Kidney tubule cell (primary cell): ENCODE measurements around the gene VCP.

ENCODE experiments used
- DNase-seq: peaks from one replicate; pipeline ENCODE4 v3.0.0-alpha.2; 2018; ENCODE audit warnings: low spot score

VCP gene

DNA sequence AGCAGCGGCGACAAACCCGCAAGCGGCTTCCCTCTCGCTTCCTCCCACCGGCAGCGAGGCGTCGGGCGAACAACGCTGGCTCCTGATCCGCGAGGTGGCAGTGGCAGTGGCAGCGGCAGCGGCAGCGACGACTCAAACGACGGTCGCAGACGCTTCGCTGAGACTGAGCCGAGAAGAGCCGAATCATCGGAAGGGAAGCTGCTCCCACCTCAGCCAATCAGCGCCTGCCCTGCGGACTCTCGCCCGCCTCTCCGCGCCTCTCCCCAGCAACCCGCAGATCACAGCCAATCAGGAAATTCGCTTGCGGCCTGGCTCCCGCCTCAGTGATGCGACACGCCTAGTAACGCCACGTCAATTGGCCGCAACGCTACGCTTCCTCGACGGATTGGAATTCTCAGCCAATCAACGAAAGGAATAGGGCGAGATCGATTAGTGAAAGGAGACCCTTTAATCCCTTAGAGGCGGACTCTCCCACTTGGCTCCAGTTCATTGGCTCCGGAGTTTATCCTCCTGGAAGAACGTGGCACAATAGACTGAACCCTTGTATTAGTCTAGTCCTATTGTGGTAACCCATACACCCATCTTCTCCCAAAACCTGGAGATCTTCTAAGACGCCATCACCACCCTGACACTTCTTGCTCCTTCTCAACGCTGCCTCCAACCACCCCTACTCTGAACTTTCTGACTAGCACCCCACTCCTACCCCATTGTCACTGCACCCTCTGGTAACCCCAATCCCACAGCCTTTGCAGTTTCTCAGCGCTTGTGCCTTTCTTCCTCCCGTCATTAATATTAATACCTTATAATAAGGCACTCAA lies at the start of gene VCP:
TSS of gene VCP (minus strand) at position 165 of the 818 bp plus-strand sequence. CDS start 272 bp downstream, outside the sequence.
- peak; percentile 99 for DNase-seq

DNA sequence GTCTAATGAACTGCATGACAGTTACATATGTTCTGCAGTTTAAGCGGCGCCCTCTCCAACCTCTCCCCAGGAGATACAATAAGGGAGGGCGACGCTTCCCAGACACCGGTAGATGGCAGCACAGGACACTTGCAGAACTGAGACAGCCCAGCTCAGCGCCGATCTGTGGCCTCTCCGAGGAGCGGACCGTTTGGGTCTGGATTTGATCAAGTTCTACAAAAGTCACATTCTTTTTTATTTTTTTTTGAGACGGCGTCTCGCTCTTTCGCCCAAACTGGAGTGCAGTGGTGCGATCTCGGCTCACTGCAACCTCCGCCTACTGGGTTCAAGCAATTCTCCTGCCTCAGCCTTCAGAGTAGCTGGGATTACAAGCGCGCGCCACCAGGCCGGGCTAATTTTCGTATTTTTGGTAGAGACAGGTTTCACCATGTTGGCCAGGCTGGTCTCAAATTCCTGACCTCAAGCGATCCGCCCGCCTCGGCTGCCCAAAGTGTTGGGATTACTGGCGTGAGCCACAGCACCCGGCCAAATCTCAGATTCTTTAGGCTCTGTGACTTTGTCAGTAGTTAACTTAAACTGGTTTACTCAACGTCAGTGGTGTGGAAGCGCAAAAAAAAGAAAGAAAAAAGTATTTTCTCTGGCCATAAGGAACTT lies 44.6 kb upstream of the VCP start:
- peak; percentile 91 for DNase-seq

DNA sequence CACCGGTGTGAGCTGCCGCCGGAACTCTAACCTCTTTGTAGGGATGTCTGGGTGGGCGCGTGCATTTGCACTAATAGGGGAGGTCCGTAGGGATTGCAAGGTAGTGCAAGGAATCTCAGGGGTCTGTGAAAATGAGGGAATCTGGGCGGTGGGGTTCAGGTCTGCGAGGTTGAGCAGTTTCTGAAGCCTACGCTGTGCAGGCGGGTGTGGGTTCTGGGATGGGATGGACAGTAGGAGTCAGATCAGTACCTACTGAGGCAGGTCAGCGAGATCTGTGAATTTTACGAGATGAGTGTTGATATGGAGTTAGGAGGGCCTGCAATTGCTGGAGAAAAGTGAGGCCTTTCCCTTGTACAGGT lies 44.1 kb upstream of the VCP start:
- no peak for DNase-seq

DNA sequence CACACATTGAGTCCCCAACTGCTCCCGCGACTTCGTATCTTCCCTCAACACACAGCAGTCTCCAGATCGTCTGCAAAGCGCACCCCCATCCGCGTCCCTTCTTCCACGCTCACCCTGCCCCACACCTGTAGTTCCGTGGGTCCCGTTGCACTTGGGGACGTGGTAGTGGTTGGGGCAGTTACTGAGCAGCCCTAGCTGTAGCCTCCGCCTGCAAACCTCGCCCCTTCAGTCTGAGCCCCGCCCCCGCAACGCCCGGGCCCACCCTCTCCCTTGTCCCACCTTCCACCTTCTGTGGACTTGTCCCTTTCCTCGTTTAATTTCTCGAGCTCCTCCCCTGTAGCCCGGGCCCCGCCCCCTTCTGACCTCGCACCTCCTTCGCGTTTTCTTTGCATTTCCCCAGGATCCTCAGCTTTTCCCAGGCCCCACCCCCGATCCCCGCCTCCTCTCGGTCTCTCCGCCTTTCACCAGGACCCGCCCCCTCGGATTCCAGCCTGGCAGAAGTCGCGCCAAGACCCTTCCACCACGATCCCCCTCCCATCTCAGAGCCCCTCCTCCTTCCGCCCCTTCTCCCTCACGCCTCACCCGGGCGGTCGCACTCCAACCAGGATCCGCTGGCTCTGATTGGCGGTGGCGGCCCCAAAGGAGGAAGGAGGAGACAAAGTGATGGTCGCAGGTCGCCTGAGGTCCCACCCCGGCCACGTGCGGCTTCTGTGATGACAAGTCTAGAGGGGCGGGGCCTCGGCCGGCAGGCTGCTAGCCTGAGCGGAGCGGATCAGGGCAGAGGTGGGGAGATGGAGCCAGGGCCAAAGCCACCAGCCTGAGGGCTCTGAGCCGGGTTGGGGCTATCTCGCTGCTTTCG lies 43.5 kb upstream of the VCP start, which contains the start of gene ATOSB:
TSS of gene ATOSB (minus strand) at position 183 of the 859 bp plus-strand sequence. CDS start 7,588 bp downstream, outside the sequence.
- peak; percentile 98 for DNase-seq

DNA sequence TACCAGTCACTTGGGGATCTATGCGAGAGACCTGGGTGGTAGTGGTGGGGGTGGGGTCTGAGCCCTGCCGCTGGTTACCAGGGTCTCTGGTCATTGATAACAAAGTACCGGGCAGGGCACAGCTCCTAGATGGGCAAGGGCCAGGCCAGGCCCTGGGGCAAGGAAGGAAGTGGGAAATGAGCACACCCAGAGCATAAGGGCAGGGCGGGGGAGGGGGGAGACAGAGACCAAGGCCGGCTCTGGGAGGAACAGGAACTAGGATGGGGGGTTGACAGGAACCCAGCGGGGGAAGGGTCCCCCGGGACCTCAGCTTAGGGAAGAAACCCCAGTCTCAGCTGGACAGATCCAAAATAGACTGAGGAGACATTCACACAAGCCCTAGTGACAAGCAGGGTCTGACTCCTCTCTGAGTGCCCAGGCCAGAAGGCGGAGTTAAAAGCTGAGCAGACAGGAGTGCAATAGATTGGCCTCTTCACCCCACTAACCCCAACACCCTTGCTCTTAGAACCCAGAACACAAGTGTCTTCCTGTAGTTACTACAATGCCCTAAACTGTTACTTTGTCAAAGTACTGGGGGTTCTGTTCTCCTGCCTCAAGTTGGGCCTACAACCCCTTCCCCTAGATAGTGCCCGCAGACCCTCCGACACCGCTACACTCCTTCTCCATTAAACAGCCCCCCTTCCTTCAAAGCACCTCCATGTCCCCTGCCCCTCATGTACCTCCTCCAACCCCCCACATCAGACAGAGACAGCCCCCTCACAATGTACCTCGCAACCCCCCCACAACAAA lies 42.6 kb upstream of the VCP start:
- peak; percentile 67 for DNase-seq

DNA sequence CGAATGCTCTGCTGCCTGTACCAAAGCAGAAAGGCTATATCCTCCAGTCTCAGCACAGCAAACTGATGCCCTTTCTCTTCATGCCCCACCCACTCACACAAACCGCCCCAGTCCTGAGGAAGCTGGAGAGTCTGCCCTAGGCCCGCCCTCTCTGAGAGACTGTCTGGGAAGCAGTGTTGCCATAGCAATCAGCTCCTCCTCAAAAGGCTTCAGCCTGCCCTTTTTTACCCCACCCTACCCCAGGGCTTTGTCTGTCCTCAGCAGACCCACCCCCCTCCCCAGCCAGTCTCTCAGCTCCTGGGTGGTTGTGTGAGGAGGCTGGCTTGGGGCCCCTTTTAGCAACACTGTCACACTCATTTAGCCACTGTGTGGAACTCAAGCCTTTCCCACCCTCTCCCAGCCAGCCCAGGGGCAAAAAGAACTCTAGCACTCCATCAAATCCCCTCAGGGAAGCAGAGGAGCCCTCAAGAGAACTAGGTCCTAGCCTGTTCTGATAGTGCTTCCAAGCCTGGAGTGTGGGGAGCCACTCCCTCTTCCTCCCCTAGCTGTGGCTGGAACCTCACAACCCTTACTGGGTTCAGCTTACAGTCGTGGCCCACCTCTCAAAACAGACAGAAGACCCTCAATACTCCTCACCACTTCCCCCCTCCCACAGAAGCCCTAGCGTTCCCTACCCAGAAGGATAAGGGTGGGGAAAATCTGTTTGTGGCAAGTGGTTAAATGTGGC lies 41.9 kb upstream of the VCP start:
- peak; percentile 96 for DNase-seq

DNA sequence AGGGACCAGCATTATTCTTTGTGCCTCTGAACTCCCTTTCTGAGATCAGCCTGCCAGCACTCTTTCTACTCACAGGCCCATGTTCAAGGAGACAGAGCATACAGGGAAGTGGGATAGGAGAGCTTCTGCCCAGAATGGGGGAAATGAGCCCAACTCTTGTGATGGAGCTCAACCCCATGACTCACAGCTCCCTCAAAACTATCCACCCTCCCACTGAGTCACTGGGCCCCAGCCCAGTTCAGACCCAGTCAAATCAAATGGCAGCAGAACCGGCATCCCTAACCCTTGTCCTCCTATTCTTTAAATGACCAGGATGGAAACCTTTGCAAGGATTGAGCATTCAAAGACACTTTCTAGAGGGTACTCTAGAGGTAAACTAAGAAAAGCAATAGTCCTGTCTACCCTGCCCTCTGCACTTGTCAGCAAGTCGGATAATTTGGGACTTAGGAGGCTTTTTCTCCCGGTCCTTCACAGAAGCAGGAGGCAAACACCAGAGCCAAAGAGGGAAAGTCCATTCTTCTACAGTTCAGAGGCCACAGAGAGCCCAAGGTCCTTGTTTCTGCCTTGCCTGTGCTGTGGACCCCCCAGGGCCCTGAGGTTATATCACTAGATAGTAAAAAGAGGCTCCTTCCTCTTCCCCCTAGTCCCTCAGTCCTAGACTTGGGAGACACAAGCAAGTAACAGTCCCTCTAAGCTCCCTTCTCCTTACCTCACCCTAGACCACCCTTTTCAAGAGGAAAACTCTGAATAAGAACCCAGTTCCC lies 40.0 kb upstream of the VCP start:
- peak; percentile 49 for DNase-seq

DNA sequence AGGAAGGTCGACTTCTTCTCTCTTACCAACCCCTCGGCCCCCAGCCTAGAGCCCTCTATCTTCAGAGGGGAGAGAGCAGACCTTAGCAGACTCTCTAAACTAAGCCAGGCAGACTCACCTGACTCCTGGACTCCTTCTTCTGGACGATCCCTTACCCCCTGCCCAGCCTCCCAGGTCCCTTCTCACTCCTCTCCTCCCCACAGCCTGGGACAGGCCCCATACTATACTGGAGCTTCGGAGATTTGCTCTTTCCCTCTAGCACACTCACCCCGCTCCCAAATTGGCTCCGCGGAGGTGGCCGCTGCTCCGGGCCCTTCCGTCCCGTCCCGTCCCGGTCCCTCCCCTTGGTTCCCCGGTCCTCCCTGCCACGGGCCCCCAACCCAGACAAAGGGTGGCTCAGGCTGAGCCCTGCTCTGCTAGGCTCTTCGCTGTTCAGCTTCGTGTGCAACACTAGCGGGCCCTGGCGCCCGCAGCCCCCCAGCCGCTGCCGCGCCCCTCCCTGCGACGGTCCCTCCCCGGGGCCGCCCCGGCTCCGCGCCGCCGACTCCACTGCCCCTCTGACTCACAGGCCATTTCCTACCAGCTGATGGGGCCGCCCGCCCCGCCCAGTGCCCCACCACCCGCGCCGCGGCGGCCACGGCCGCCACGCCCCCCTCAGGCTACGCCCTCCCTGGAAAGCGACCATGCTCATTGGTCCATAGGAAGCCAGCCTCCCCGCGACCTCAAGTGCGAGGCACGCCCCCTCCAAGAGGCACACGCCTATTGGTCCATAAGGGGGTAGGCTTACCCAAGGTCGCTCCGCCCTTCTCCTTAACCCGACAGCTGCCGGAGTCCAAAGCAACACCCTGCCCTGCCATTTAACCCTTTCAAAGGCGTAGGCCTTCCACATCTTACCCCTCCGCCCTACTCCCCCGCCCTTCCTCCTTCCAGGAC lies 38.8 kb upstream of the VCP start:
- DNase-seq = peak; percentile 99

DNA sequence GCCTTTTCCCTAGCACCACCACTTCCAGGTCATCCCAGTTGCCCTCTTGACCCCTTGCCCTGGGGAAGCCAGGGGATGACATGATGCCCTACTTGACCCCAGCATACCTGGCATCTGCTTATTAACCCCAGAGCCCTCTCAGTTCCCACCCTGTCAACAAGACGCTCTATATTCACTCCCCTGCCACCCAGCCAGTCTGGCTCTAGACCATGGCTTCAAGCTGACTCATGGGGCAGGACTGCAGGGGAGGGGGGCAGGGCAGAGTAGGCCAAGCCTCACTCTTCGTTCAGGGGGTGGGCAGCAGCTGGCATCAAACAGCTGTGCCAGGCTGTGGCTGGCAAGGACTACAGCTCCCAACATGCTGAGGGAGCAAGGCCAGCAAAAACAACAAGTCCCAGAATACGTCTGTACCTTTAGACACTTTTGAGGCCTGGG lies 37.9 kb upstream of the VCP start:
- peak; percentile 78 for DNase-seq

DNA sequence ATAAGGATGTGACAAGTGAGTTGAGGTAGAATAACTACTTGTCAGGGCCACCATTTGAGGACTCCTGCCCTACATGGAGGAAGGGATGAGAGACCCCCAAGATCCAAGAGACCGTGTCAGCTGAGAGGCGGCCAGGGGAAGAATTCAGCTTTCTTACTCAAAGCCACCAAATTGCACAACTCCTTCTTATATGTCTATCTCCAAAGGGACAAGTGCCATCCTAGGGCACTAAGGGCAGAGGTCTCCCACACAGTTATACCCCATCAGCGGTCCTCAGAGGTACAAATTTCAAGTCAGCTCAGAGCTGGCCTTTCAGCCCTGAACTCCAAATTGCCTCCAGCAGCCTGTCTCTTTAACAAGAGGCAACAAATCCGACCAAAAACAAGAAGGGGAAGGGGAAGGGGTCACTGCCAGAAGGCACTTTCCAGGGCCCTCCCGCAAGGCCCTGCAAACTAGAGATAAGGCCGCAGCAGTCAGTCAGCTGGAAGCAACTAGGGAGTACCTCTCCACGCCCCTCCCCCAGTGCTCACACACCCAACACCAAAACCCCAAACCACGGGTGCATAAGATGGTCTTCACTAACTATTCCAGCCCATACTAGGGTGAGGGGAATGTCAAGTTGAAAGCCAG lies 36.6 kb upstream of the VCP start:
- DNase-seq = no peak

DNA sequence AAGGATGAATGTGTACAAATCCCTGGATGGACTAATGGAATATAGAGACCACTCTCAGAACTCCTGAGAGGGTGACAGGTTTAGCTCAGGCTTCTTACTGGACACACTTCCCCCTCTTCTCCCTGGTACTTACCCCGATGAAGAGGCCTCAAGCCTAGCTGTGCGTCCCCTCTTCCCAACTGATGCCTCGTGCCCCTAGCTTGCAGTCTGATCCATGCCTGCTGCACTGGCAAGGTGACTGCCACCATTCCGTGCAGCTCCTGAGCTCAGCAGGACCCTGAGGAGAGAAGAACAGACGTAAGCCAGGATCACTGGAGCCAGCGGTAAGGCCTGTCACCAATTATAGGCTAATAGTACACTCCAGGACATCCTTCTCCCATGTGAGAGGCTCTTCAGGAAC lies 36.0 kb upstream of the VCP start:
- DNase-seq = no peak

DNA sequence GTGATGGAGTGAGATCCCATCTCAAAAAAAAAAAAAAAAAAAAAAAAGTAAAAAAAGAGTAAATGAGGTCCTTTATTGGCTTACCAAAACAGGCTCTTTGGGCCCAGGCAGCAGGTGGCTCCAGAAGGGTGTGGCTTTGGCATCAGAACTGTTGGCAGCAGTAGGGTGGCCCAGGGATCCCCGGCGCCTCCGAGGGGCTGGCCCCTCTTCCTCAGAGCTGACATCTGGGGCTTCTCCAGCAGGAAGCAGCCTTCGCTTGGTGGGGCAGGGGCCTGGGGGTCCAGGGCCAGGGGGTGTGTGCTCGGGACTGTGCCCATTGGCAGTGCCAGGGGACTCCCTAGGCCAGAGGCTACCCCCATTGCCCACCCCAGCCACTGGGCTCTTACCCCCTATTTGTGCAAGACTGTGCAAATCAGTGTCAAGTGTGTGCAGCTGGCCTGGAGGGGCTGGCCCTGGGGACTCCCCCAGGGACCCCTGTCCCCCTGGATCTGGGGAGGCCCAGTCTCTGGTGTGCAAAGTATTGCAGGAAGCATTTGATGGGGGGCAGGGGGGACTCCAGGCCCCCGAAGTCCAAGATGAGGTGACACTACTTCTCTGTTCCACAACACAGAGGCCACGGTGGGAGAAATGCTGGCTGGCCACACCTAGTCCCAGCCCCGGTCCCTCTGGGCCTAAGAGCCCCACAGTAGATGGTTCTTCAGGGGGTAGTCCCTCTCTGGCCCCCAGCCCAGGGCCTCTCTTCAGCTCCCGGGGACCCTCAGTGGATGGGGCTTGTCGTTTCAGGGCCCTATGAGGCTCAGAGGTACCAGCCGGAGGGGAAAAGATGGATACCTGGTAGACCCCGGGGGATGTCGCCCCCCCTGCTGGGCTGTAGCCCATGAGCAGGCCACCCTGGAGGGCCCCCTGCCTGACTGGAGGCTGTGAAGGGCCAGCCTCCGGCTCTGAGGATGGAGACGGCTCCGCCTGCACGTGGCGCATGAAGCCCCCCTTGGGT lies 35.2 kb upstream of the VCP start:
- no peak for DNase-seq

DNA sequence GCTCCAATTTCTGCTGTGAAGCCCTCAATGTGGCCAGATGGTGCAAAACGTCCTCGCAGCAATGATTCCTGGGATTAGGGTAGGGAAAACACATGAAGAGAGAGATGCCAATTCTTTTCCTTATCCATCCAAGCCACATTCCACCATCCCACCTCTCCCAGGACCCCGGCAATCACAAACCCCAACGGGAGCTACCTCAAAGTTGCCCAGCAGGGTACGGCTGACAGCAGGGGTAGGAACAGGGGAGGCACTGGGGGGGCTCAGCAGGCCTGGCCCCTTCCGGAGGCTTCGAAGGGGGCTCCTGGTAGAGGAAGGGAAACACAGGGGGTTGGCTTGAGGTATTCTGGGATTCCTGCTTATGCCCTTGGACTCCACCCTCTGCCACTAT lies 33.9 kb upstream of the VCP start:
- DNase-seq = no peak

DNA sequence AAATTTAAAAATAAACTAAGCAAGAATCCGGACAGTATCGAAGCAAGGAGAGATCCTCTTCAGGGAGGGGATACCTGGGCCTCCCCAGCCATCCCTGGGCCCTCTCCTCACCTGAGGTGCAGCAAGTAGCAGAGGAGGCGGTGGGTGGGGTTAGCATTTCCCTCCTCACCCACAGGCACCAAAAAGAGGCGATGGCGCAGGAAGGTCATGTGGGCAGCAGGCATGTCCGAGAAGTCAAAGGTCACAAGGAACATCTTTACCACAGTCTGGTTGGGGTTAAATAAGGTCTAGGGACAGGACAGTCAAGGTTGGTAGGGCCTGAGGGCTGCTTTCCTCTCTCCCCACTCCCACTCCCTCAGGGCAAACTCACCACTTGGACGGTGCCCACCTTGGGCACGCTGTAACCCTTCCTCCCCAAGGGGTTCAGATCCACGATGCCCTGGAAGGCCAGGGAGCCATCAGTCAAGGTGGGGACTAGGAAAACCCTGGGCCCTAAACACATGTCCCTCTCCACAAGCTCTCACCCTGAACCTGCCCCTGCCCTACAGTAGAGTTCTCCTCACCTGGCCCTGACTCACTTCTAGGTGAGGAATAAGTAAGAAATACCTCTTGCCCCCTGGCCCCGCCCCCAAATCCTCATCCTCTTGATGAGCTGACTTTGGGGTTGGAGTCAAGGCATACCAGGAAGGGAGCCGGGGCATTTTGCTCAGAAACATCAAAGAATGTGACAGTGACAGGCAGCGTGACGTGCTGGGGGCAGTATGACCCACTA lies 33.3 kb upstream of the VCP start:
- no peak for DNase-seq

DNA sequence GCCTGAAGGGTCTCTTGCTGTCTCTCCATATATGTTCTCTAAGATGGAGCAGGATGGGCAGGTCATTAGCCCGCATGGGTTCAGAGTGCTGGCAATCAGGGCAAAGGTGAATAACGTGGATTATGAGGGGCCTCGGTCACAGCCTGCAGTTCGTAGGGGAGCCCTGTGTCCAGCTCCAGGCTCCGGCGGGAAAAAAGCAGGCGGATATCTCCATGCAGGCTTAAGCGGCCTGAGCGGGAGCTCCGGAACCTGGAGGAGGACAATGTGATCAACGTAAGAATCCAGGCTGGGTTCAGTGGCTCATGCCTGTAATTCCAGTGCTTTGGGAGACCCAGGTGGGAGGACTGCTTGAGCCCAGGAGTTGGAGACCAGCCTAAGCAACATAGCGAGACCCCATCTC lies 32.7 kb upstream of the VCP start:
- no peak for DNase-seq

DNA sequence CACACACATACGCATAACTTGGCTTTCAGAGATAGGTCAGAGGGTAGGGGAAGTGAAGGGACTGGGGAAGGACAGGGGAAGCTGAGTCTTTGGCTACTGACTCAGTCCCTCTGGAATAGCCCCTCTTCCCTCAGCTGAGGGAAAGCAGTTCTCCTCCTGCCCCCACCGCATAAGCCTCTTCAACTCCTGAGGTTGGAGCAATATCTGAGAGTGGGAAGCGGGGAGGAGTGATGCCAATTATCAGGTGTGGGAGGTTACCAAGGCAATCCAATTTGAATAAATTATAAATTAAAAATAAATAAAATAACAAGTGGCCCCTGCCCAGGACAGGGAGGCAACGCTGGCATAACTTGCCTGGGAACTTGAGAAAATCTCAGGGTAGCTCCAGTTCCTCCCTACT lies 32.2 kb upstream of the VCP start:
- no peak for DNase-seq
